Vagina (tissue), 2 donors: ENCODE measurements around the gene REEP3.

Experiments
- CTCF ChIP-seq, 3 experiments: fragments of 450-650 bp in 2 of 3; fragments of 200-600 bp in 1 of 3; sonication (generic) in 1 of 3; IDR thresholded peaks; one replicate each; pipeline ENCODE4 v1.5.1; 2017 to 2019; ENCODE audit warnings: antibody characterized with exemption in 3 of 3, mild to moderate bottlenecking in 2 of 3, moderate library complexity in 2 of 3
- POLR2A ChIP-seq, 2 donors: fragments of 450-650 bp; IDR thresholded peaks; one replicate each; pipeline ENCODE4 v1.6.1; 2017; ENCODE audit warnings: antibody characterized with exemption in 2 of 2, mild to moderate bottlenecking in 2 of 2, moderate library complexity in 2 of 2

GRCh38 chr10:63627881-63628296 is 106.7 kb downstream of the REEP3 start:
- no peak for TF ChIP-seq CTCF (IDR thresholded peaks at IDR 0.05)
- TF ChIP-seq POLR2A (IDR thresholded peaks at IDR 0.05): no peak
